PC-9 (cell line): ENCODE measurements around the gene APOL6.

Experiments
- CTCF ChIP-seq: fragments of 200-600 bp; sonication (generic); conservative IDR thresholded peaks from 2 replicates; pipeline ENCODE4 v1.6.1; 2017; ENCODE audit warnings: mixed run types, antibody characterized with exemption, mild to moderate bottlenecking, moderate library complexity
- EZH2 ChIP-seq: fragments of 200-600 bp; sonication (generic); IDR thresholded peaks from 2 replicates; pipeline ENCODE4 v1.8.0; 2017; ENCODE audit warnings: antibody characterized with exemption, low read depth

- no peak for TF ChIP-seq CTCF
- TF ChIP-seq EZH2, result no peak
These were observed 15.1 kb downstream of the APOL6 start for GRCh38 chr22:35663371-35663770.
